G401 (cell line): Measurements from ENCODE around the gene CSMD2. TPM values are rescaled to one million over a fixed set of nuclear protein-coding genes. Genes with fewer than 3 reads are reported as not detected.

ENCODE experiments used
- DNase-seq: peaks from one replicate; pipeline ENCODE4 v3.0.0-alpha.2; 2015; ENCODE audit warnings: low spot score
- in situ Hi-C: cut with HindIII; loops from 2 replicates; pipeline ENCODE4 v1.10.0; 2016; ENCODE audit warnings: low sequenced_read_pairs, mixed read lengths
- total RNA-seq: library from RNA; depleted of rRNA; stranded (reverse); fragments of >200 nt; shearing (Covaris generic); gene quantifications from 2 replicates; pipeline ENCODE4 v1.2.3, GENCODE V29; 2014

The CSMD2 gene
- total RNA-seq, 1 experiment from 2014 or later: not detected

- in situ Hi-C loops: no loop called here
- DNase-seq: no peak
These were observed 269.6 kb downstream of the CSMD2 start for GRCh38 chr1:33895396-33895795.

- no peak for DNase-seq
- in situ Hi-C loops: no loop called here
These were observed 271.7 kb downstream of the CSMD2 start for GRCh38 chr1:33893147-33893830.

- in situ Hi-C loops: no loop called here
- peak; percentile 48 for DNase-seq
These were observed 278.5 kb downstream of the CSMD2 start for GRCh38 chr1:33886496-33886895.

- in situ Hi-C loops: no loop called here
- DNase-seq: no peak
These were observed 284.7 kb downstream of the CSMD2 start for GRCh38 chr1:33880305-33880704.

- in situ Hi-C loops: no loop called here
- no peak for DNase-seq
These were observed 286.6 kb downstream of the CSMD2 start for GRCh38 chr1:33878392-33878791.

- in situ Hi-C loops: no loop called here
These were observed 287.9 kb downstream of the CSMD2 start for GRCh38 chr1:33876970-33877650.

GRCh38 chr1:33875862-33876261 is 289.2 kb downstream of the CSMD2 start:
- DNase-seq: no peak
- in situ Hi-C loops: no loop called here

More at GRCh38 chr1:33876970-33877650, 287.9 kb downstream of the CSMD2 start:
- DNase-seq: peak; percentile 29

GRCh38 chr1:33874636-33875035 is 290.4 kb downstream of the CSMD2 start:
- DNase-seq: no peak
- in situ Hi-C loops: no loop called here

GRCh38 chr1:33872683-33873082 is 292.3 kb downstream of the CSMD2 start:
- DNase-seq: no peak
- in situ Hi-C loops: no loop called here

- in situ Hi-C loops: no loop called here
- DNase-seq: no peak
These were observed 292.8 kb downstream of the CSMD2 start for GRCh38 chr1:33872275-33872674.

GRCh38 chr1:33867684-33868083 is 297.3 kb downstream of the CSMD2 start:
- in situ Hi-C loops: no loop called here
- no peak for DNase-seq

GRCh38 chr1:33866281-33866680 is 298.7 kb downstream of the CSMD2 start:
- in situ Hi-C loops: no loop called here
- DNase-seq: no peak

- in situ Hi-C loops: no loop called here
These were observed 300.3 kb downstream of the CSMD2 start for GRCh38 chr1:33864460-33865389.

GRCh38 chr1:33863779-33864178 is 301.3 kb downstream of the CSMD2 start, which contains the start of gene HMGB4:
Gene HMGB4 (plus strand): TSS chr1:33864079. CDS start chr1:33864192, 113 bp downstream.
- no peak for DNase-seq
- in situ Hi-C loops: no loop called here

More at GRCh38 chr1:33864460-33865389, 300.3 kb downstream of the CSMD2 start:
- no peak for DNase-seq

GRCh38 chr1:33860671-33861070 is 304.4 kb downstream of the CSMD2 start:
- DNase-seq: no peak
- in situ Hi-C loops: no loop called here

GRCh38 chr1:33854091-33854490 is 310.9 kb downstream of the CSMD2 start:
- in situ Hi-C loops: no loop called here
- DNase-seq: no peak

GRCh38 chr1:33853431-33853830 is 311.6 kb downstream of the CSMD2 start:
- DNase-seq: no peak
- in situ Hi-C loops: no loop called here

- DNase-seq: no peak
- in situ Hi-C loops: no loop called here
These were observed 312.3 kb downstream of the CSMD2 start for GRCh38 chr1:33852711-33853110.

GRCh38 chr1:33850481-33850880 is 314.5 kb downstream of the CSMD2 start:
- in situ Hi-C loops: no loop called here
- DNase-seq: no peak

GRCh38 chr1:33849211-33849610 is 315.8 kb downstream of the CSMD2 start:
- in situ Hi-C loops: no loop called here
- DNase-seq: no peak
